ENCODE measurements around the gene CRTC3.
"Not testable (repeated sequence)": the region's sequence is repeated elsewhere in the genome, so short reads cannot be mapped to it uniquely, and the experiment has no call there.

The CRTC3 gene

DNA sequence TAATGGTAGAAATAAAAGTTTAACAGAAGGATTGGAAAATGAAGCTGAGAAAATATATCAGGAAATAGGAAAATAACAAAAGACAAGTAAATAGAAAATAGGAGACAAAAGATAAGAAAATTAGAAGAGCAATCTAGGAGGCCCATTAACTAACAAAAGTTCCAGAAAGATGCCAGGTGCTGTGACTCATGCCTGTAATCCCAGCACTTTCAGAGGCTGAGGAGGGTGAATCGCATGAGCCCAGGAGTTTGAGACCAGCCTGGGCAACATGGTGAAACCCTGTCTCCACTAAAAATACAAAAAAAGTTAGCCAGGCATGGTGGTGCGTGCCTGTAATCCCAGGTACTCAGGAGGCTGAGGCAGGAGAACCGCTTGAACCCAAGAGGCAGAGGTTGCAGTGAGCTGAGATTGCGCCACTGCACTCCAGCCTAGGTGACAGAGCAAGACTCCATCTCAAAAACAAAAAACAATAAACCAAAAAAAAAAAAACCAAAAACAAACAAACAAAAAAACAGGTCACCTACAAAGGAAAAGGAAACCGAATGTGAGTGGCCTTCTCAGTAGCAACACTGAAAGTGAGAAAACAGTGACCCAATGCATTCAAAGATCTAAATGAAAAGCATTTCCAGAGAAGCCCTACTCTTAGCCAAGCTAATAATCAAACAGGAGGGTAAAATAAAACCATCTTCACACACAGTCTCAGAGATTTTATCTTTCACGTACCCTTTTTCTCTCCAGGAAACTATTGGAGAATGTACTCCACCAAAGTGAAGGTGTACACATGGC lies 5.5 kb upstream of the CRTC3 start:
- DNase-seq, result not testable (repeated sequence)

DNA sequence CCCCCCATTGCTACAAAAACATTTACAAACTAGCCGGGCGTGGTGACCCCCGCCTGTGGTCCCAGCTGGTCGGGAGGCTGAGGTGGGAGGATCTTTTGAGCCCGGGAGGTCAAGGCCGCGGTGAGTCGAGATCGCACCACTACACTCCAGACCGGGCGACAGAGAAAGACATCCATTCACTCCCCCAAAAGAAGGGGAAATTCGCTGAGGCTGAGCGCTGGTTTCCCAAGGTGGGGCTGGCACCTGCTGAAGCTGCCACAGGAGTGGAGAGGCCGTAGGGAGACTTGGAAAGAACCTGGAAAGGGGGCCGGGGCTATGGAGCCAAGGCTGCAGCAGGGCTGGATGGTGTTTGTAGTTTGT lies 732 bp upstream of the CRTC3 start:
- no peak for DNase-seq

DNA sequence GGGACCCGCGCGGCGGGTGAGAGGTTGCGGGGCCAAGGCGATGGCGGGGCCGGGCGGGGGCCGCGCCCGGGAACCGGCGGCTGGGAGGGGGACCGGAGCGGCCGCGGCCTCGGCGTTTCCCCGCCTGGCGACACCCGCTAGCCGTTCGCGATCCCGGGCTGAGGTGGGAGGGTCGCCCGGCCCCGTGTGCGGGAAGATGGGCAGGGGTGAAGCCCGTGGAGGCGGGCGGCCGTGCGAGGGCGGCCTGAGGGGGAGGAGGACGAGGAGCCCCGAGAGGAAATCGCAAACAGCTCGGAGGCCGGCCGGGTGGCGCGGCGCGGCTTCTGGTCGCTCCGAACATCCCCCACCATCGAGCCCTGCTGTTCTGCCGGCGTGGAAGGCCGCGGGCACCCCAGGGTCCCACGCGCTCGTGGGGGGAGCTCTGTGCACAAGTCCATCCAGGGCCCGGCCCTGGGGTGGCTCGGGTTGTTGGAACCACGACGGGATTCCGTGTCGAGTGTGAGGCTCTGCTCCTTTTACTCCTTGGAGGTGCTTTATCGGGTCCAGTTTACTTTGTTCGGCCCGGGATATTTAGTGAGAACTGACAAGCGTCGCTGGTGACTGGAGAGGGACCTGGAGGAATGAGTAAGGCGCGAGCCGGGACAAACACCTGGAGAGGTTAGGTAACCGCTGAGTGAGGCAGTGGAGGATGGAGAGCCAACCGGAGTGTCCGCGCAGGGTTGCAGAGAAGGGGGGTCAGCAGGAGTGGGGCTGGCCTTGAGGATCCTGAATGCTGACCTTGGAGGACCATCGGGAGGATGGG lies 728 bp downstream of the CRTC3 start:
- peak; percentile 49 for DNase-seq

DNA sequence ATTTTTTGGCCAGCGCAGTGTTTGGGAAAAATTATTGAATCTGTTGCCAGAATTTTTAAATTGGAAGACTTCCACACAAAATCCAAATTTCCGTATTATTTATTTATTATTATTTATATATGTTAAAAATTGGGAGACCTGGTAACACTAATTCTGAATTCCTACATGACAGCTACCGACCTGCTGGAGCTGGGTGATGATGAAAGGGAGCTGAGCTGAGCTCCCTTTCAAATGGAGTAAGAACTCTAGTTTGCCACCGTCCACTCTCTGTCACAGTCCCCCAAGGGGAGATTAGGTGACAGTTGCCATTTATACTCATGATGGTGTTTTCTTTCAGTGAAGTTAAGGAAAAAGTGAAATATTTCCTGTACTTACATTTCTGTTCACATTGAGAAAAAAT lies 1.4 kb downstream of the CRTC3 start:
- no peak for DNase-seq

DNA sequence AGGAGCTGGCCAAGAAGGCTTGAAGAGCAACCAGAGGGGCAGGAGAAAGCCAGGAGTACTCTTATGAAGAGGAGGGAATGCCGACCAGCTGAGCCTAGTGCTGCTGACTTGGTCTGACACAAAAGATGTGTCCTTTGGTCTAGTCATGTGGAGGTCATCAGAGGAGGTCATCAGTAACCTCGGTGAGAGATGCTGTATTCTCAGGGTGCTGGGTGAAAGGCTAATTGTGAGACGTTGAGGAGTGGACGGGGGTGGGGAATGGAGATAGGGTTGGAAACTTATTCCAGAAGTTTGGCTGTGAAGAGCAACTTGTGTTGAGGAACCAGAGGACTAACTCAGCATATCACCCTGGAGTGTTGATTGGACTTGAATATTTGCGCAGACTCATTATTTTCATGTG lies 5.5 kb downstream of the CRTC3 start:
- DNase-seq, result no peak

DNA sequence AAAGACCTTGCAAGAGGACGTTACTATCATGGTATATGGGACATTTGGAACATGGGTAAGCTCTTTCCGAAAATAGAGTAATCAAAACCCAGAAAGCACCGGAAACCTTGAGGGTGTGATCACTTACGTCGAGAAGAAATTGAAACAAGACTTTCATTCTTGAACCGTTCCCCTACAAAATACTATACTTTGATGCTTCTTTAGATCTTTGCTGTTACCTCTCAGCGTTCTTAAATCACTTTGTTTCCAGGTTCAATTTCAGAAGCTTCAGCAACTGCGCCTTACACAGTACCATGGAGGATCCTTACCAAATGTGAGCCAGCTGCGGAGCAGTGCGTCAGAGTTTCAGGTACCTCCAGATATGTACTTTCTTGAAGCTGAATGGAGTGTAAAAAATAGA lies 10.1 kb downstream of the CRTC3 start:
- no peak for DNase-seq

DNA sequence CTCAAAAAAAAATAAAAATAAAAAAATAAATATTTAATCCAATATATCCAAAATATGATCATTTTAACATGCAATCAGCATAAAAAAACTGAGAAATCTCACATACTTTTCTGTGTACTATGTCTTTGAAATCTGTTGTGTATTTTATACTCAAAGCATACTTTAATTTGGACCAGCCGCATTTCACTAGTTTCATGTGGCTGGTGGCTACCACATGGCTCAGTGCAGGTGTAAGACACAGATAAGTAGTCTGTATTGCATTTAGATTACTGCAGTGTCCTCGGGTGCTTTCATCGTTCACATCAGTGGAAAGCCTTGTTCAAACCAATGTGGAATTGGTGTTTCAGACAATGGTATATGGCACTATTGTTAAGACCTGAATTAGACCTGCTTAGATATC lies 11.0 kb downstream of the CRTC3 start:
- no peak for DNase-seq

DNA sequence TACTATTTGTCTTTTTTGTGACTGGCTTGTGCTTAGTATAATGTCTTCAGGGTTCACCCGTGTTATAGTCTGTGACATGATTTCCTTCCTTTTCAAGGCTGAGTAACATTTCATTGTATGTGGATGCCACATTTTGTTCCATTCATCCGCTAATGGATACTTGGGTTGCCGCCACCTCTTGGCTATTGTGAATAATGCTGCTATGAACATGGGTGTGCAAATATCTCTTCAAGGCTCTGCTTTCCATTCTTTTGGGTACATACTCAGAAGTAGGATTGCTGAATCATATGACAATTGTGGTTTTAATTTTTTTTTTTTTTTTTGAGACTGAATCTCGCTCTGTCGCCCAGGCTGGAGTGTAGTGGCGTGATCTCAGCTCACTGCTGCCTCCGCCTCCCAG lies 15.4 kb downstream of the CRTC3 start:
- DNase-seq, result no peak

DNA sequence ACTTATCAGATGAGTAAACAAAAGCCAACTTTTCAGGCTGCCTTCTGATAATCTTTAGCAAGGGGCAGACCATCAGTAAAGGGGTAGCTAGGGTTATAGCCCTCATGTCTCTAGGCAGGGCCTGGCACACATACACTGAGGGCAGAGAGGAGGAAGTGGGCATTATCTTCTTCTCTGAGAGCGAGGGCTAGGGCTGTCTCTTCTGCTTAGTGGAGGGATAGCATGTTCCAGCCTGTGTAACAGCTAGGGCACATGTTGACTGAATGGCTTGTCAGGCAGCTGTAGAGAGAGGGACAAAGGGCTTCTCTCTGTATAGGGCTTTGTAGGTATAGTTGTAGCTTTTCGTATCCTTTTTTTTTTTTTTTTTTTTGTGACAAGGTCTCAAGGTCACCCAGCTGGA lies 17.8 kb downstream of the CRTC3 start:
- DNase-seq, result no peak

DNA sequence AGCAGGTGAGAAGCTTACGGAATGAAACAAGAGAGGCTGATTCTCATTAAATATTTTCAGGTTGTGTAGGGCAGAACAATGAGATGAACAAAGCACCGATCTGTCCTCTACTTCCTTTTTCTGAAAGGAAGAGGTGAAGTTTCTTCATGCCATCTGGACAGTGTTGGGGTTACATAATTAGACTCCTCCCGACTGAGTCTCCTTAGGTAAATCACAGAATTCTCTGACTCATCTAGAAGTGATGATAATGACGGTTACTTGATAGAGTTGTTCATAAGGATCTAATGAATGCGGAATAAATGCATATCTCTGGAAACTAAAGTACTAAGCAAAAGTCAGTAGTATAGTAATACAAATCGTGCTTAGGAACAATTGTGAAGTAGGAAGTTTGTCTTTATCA lies 21.2 kb downstream of the CRTC3 start:
- no peak for DNase-seq

DNA sequence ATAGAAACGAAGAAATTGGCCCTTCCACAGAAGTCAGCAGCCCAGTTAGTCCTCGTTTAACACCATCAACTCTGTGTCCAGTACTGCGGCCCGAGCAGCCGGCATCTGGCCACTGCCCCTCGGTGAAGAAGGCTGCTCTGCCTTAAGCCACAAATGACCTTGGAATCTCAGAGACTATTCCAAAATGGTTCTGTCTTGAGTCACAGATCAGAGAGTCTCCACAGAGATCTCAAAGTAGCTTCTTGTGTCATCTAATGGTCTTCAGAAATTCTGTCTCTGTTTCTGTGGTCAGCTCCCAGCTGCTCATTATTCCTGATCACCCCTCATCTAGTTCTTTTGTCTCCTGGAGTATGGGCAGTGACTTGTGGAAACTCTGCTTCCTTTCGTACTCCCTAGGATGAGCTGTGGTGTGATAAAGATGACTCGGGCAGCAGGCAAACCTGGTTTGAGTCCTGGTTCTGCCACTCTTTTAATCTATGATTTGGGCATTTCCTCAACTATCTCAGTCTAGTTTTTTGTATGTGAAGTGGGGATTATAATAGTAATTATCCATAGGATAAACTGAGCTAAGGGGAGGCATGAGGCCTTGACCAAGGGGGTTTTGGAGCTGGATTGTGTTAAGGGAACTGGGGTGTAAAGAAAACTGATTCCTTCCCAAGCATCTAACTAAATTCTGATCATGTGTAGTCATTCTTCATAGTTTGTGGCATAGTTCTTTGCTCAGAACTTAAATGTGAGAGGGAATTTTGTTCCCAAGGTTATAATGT lies 22.6 kb downstream of the CRTC3 start:
- DNase-seq, result no peak

DNA sequence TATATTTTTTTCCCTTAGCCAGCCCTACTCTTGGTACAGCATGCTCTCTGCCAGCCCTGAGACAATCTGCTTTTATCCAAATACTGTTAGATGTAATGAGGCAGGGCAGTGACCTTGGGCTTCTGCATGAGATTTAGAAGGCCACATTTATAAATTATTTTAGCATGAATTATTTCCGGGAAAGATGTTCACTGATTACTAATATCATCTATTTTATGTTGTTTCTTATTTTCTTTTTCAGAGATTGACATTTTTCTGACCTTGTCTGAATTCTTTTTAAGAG lies 23.1 kb downstream of the CRTC3 start:
- DNase-seq, result no peak

DNA sequence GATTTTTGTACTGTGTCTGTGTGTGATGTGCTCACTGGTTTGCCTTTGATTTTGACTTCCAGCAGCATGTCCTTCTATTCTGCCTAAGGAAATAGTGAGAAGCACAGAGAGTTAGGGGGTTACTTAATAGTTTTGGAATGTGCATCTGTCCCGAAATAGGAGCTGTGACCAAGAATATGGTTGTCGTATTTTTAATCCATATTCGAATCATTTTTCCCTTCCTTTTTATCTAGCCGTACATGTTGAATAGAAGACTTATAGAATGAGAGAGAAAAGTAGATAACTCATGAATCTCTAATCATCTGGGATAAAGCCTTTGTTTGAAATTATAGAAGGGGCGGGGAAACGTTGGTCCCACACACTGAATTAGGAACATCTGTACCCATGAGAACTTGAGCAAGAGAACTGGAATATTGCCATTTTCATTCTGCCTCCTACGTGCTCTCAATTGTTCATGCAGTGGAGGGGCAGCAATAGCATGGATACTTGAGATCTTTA lies 23.6 kb downstream of the CRTC3 start:
- no peak for DNase-seq

DNA sequence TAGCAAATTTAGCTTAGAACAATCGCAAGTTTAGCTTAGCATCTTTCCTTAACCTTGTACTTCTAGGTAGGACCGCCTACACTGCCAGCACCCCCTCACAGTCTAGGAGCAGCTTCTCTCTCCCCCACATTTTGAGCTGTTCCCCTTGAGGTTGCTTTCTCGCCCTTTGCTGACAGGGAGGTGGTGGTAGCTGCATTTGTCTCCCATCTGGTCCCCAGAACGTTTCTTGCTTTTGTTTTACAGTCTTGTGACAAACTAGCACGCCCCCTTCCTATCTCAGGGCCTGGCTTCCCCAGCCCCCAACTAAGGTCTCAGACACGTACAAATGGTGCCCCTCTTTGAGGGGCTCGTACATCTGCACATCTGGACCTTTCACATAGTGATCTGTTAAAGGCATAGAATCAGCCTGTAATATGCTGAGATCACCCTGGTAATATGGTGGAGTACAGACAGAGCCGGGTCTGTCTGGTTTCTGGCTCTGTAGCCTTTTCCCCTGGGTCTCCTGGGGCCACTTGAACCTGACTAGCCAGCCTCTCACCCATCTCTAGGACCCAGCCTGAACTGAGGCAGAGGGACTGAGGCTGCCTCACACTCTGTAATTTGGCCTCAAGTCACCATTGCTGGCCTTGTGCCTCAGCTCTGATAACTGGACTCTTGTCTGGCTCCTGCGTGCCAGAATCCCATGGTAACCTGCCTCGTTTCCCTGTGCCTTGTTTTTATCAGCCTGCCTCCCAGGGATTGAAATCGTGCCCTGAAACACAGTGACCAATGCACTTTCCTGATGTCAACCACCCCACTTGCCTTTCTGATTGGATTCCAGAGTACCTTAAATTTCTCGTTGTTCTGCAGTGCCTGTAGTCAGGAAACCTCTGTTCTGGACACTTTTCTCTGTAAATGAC lies 27.7 kb downstream of the CRTC3 start:
- no peak for DNase-seq

DNA sequence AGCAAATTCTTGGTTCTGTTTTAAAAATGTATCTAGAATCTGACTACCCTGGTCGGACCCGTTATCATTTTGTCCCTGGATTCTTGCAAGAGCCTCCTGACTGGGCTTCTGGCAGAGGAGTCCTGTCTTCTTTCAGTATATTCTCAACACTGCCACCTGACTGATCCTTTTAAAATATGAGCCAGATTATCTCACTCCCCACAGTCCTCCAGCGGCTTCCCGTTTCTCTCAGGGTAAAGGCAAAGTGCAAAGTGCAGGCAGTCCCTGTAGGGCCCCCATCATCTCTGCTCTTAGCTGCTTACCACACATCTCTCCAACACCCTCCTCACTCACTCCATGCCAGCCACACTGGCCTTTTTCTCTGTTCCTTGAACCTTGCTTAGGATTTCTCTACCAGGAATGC lies 28.4 kb downstream of the CRTC3 start:
- DNase-seq, result no peak

DNA sequence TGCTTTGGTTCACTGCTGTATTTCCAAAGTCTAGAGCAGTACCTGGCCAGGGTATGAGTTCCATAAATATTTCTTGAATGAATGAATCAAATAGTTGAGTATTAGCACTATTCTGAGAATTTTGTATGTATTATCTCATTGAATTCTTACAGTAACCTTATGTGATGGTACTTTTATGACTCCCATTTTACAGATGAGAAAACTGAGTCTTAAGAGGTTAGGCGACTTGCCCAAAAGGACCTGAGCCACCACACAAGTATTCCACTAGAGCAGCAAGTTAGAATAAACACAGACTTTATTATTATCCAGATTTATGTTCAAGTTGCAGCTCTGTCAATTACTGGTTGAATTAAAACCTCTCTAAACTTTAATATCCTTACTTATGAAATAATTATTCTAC lies 29.4 kb downstream of the CRTC3 start:
- no peak for DNase-seq

DNA sequence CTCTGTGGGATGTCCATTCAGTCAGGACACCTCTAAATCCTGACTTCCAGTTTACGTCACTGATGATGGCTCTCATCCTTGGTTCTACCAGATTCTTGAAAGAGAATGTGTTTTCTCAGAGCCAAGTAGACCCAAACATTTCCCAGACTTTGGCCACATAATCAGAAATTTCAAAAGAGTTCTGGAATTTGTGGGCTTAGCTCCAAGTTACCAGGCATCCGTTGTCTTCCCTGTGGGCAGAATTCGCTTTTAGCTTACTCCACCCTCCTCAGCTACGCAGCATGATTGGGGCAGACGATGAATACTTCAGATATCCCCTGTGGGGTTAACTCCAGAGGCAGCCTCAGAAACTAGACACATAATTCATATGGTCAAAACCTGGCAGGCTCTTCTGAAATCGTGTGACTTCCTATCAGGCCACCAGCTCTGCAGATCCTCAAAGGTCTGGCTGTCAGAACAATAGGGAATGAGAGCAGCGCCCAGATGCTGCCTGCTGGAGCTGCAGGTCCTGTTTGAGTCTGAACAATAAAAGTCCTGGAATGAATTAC lies 30.6 kb downstream of the CRTC3 start:
- no peak for DNase-seq

DNA sequence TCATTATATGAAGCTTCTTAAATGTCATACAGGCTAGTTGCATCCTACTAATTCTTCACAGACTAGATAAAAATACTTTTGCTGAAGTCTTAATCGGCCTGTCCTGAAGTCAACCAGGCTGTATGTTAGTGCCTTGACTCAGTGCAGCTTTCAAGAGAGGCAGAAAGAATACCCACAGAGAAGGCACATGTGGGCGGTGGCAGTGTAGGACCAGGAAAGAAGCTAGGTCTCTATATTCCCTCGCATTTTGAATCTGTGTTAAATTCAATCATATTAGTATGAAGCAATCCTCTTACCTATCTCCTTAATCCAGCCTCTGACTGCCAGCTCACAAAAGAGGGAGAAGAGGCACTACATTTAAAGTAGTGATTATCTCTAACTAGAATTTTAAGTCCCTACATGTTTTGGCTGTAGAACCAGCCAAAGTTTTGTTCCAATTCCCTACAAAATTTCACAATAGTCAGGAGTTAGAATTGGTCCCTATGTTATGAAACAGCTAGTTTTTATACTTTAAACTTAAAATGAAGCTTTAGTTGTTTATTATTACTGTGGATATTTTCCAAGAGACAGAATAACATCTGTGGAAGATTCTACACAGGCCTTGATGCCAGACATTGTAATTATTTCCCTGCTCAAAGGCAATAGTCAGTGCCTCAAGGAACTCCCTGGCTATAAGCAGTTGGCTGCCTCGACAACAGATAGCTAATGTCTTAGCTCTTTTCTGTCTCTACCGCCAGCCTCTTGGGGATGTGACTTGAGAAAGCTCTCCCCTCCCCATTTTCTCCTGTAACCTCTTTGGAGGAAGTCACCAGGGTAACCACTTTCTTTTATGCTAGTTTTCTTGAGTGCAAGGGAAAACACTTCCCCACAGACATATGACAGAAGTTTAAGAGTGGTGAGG lies 31.9 kb downstream of the CRTC3 start:
- no peak for DNase-seq

DNA sequence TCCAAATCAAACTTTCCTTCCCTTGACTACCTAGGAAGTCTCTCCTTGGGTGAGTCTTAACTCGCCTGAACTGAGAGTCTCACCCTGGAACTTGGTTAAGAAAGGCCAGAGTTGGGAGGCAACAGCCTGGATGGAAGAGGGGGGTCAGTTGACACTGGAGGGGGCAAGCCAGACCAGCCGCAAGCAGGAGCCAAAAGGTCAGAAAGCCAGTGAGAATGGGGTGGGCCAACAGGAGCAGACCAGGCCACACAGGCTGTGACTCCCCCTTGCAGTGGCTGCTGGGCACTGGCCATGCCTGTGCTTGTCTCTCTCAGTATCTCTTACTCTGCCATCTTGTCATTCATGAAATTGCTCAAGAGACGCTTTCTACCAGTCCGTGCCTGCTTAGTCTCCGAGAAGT lies 32.9 kb downstream of the CRTC3 start:
- no peak for DNase-seq

DNA sequence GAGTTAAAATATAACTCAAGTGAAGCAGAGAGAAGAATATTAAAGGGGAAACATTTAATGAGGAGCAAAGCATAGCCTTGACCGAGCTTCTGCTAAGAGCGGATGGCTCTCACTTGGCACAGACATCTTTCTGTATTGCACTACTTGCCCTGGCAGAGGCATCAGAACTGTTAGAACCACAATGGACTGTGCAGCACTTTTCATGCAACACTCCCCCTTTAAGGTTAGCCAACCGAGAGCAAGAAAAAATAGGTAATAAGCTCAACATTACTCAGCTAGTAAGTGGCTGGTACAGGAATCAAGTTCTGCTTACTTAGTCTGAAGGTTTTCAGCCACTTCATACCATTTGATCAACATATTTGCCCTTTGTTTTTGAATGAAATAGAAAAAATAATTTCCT lies 33.7 kb downstream of the CRTC3 start:
- DNase-seq, result no peak

DNA sequence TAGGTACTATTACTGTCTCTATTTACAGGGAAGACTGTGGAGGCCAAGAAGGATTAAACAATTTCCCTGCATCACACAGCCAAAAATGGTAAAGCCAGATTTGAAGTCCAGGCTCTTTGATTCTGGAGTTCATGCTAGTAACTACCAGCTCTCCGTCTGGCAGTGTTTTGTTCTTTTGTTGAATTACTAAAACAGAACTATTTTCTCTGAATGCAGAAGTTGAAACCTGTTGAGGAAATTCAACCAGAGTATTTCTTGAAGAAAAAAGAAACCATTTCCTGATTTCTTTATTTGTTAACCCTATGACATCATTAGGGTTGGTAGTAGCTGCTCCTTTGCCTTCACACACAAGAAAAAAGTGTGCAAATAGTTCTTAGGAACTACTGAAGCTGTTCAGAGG lies 34.3 kb downstream of the CRTC3 start:
- DNase-seq, result no peak
